A673 (cell line): ENCODE results near the gene FBXL17. TPM values are rescaled to one million over a fixed set of nuclear protein-coding genes. Genes with fewer than 3 reads are reported as not detected.

Experiments used
- BruUV-seq: library from RNA; stranded (reverse); fragments of 400-500 nt; replicated peaks from 2 replicates; lab custom pipeline; 2021; lab: Mats Ljungman, UMichigan
- CTCF ChIA-PET: fragments of 300-600 bp; sonication (Branson Sonifier 250); formaldehyde crosslinking; loops from one replicate; lab custom pipeline; 2022; ENCODE audit warnings: antibody characterized with exemption; lab: Charles Lee
- POLR2A ChIA-PET: fragments of 300-600 bp; sonication (Branson Sonifier 250); formaldehyde crosslinking; loops from one replicate; lab custom pipeline; 2022; ENCODE audit warnings: antibody characterized with exemption; ENCODE audit not compliant: low non-redundant PET; lab: Charles Lee
- DNase-seq: peaks from one replicate; pipeline ENCODE4 v3.0.0-alpha.2; 2015; ENCODE audit warnings: low spot score
- H3K27ac ChIP-seq: fragments of 200-600 bp; sonication (generic); 2 replicates; pipeline ENCODE4 v1.5.1; 2016; ENCODE audit warnings: mixed run types, low read depth, mild to moderate bottlenecking, mixed read lengths, antibody characterized with exemption, low read length; ENCODE audit not compliant: poor library complexity, severe bottlenecking
- H3K27me3 ChIP-seq: fragments of 200-600 bp; sonication (generic); replicated peaks from 2 replicates; pipeline ENCODE4 v1.6.1; 2017; ENCODE audit warnings: mixed run types, low read depth, mild to moderate bottlenecking, mixed read lengths, antibody characterized with exemption, low read length; ENCODE audit not compliant: insufficient read depth, poor library complexity
- H3K36me3 ChIP-seq: fragments of 200-600 bp; sonication (generic); 2 replicates; pipeline ENCODE4 v1.6.1; 2016; ENCODE audit warnings: mixed run types, mild to moderate bottlenecking, mixed read lengths, antibody characterized with exemption, low read length; ENCODE audit not compliant: insufficient read depth, poor library complexity, severe bottlenecking
- H3K4me1 ChIP-seq: fragments of 200-600 bp; sonication (generic); 2 replicates; pipeline ENCODE4 v1.6.1; 2017; ENCODE audit warnings: mixed run types, mild to moderate bottlenecking, mixed read lengths, antibody characterized with exemption, low read length; ENCODE audit not compliant: insufficient read depth, poor library complexity, severe bottlenecking
- H3K4me3 ChIP-seq: fragments of 200-600 bp; sonication (generic); 2 replicates; pipeline ENCODE4 v1.5.1; 2016; ENCODE audit warnings: low read depth, mixed run types, mild to moderate bottlenecking, mixed read lengths, low read length; ENCODE audit not compliant: poor library complexity, severe bottlenecking
- H3K9me3 ChIP-seq: fragments of 200-600 bp; sonication (generic); 2 replicates; pipeline ENCODE4 v1.6.1; 2016; ENCODE audit warnings: mixed run types, low read depth, mild to moderate bottlenecking, mixed read lengths, antibody characterized with exemption, low read length; ENCODE audit not compliant: poor library complexity, severe bottlenecking
- EZH2 ChIP-seq: fragments of 200-600 bp; sonication (generic); IDR thresholded peaks from 2 replicates; pipeline ENCODE4 v1.6.1; 2017; ENCODE audit warnings: borderline replicate concordance, low read depth, mild to moderate bottlenecking, mixed read lengths, antibody characterized with exemption, low read length; ENCODE audit not compliant: poor library complexity, severe bottlenecking
- intact Hi-C: fragments of 100-400 bp; cut with micrococcal nuclease; formaldehyde crosslinking; loops from one replicate; pipeline ENCODE4 v1.10.0; 2022; ENCODE audit not compliant: unreplicated experiment
- total RNA-seq: library from RNA; stranded (reverse); gene quantifications from 2 replicates; pipeline ENCODE4 v1.2.3, GENCODE V29; 2021
- TF ChIP-seq, protein P1 (sequence below): fragments of 300-800, 200-600 bp; sonication (generic); conservative IDR thresholded peaks from 2 replicates; pipeline ENCODE4 v1.5.1; 2017; ENCODE audit warnings: low read depth, mild to moderate bottlenecking, antibody characterized with exemption, low read length, moderate library complexity, mixed read lengths

Gene FBXL17
- total RNA-seq, 1 experiment from 2014 or later = 5.7 TPM

- peaks cover 13% of the 10 kb centered on the region for H3K4me1 ChIP-seq
- H3K36me3 ChIP-seq = no peaks in the 10 kb centered on the region
- BruUV-seq = no TSS peak
- H3K27ac ChIP-seq = no peak overlapping the region
- H3K4me3 ChIP-seq = no peak overlapping the region
- ChIA-PET POLR2A (no interaction called here), CTCF (no interaction called here)
- H3K9me3 ChIP-seq = no peaks in the 10 kb centered on the region
- intact Hi-C loops = no loop called here
- no peak for DNase-seq
- no peaks in the 10 kb centered on the region for H3K27me3 ChIP-seq
- no peak for TF ChIP-seq EZH2
- TF ChIP-seq, protein P1, sequence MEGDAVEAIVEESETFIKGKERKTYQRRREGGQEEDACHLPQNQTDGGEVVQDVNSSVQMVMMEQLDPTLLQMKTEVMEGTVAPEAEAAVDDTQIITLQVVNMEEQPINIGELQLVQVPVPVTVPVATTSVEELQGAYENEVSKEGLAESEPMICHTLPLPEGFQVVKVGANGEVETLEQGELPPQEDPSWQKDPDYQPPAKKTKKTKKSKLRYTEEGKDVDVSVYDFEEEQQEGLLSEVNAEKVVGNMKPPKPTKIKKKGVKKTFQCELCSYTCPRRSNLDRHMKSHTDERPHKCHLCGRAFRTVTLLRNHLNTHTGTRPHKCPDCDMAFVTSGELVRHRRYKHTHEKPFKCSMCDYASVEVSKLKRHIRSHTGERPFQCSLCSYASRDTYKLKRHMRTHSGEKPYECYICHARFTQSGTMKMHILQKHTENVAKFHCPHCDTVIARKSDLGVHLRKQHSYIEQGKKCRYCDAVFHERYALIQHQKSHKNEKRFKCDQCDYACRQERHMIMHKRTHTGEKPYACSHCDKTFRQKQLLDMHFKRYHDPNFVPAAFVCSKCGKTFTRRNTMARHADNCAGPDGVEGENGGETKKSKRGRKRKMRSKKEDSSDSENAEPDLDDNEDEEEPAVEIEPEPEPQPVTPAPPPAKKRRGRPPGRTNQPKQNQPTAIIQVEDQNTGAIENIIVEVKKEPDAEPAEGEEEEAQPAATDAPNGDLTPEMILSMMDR = no peak
These were observed 423.5 kb downstream of the FBXL17 start for GRCh38 chr5:107958432-107958831.

GRCh38 chr5:107957051-107957450 lies 424.8 kb downstream of the FBXL17 start:
- no TSS peak for BruUV-seq
- no peak overlapping the region for H3K4me3 ChIP-seq
- ChIA-PET CTCF (no interaction called here), POLR2A (no interaction called here)
- H3K27me3 ChIP-seq = no peaks in the 10 kb centered on the region
- peaks cover 13% of the 10 kb centered on the region for H3K4me1 ChIP-seq
- TF ChIP-seq, protein P1 = no peak
- TF ChIP-seq EZH2 = no peak
- intact Hi-C loops = no loop called here
- H3K36me3 ChIP-seq = no peaks in the 10 kb centered on the region
- no peaks in the 10 kb centered on the region for H3K9me3 ChIP-seq
- H3K27ac ChIP-seq = no peak overlapping the region
- no peak for DNase-seq

DNA sequence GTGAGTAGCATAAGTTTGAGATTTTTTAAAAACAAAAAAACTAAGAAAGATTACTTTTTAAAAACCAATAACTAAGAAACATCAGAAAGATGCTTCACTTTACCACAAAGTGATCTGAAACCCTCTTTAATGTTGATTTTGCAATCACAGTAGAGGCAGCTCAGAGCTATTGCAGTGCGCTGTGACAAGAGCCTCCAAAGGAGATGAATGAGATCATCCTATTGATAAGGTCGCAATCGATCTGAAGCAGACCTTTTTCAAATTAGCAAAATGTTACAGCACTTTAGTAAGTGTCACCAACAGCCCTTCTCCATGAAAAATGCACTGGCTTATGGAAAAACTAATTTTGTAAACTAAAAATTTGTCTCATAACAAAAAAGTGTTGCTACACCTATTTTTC lies 426.6 kb downstream of the FBXL17 start:
- no peak for TF ChIP-seq EZH2
- TF ChIP-seq, protein P1 = no peak
- ChIA-PET CTCF (no interaction called here), POLR2A (no interaction called here)
- intact Hi-C loops = no loop called here
- DNase-seq = no peak
- Histone ChIP-seq H3K36me3 (no peaks in the 10 kb centered on the region), H3K4me1 (peaks cover 13% of the 10 kb centered on the region), H3K9me3 (no peaks in the 10 kb centered on the region), H3K27me3 (no peaks in the 10 kb centered on the region), H3K4me3 (no peak overlapping the region), H3K27ac (no peak overlapping the region)
- no TSS peak for BruUV-seq
